Peyer's patch (tissue), 4 donors: Measurements from ENCODE around the gene OLAH.

Experiments
- POLR2A ChIP-seq, 2 donors: fragments of 450-650 bp; IDR thresholded peaks; one replicate each; pipeline ENCODE4 v1.5.1; 2017; ENCODE audit warnings: antibody characterized with exemption in 2 of 2, mild to moderate bottlenecking in 2 of 2, moderate library complexity in 2 of 2
- TF ChIP-seq, protein P1 (sequence below), 6 experiments: fragments of 450-650 bp in 4 of 6; fragments of 200-600 bp in 2 of 6; sonication (generic) in 1 of 6; IDR thresholded peaks; one replicate each; pipeline ENCODE4 v1.5.1; 2017 to 2019; ENCODE audit warnings: antibody characterized with exemption in 6 of 6, mild to moderate bottlenecking in 3 of 6, moderate library complexity in 1 of 6

DNA sequence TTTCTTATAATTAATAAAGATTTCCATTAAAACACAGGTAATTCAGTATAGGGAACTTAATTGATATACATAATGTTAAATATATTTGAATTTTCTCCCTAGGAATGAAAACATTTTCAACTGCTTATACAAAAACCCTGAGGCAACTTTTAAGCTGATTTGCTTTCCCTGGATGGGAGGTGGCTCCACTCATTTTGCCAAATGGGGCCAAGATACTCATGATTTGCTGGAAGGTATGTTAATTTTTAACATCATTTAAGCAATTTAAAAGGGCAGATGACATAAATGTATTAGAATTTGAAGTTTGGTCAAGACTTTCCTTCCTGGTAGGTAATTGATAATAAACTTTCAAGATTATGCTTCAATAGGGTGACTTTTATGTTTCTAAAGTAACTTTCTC lies 5.8 kb downstream of the OLAH start:
- TF ChIP-seq, protein P1, sequence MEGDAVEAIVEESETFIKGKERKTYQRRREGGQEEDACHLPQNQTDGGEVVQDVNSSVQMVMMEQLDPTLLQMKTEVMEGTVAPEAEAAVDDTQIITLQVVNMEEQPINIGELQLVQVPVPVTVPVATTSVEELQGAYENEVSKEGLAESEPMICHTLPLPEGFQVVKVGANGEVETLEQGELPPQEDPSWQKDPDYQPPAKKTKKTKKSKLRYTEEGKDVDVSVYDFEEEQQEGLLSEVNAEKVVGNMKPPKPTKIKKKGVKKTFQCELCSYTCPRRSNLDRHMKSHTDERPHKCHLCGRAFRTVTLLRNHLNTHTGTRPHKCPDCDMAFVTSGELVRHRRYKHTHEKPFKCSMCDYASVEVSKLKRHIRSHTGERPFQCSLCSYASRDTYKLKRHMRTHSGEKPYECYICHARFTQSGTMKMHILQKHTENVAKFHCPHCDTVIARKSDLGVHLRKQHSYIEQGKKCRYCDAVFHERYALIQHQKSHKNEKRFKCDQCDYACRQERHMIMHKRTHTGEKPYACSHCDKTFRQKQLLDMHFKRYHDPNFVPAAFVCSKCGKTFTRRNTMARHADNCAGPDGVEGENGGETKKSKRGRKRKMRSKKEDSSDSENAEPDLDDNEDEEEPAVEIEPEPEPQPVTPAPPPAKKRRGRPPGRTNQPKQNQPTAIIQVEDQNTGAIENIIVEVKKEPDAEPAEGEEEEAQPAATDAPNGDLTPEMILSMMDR (IDR thresholded peaks at IDR 0.05), result no peak
- TF ChIP-seq POLR2A (IDR thresholded peaks at IDR 0.05), result no peak
